Heart right ventricle (tissue), 16 donors: ENCODE measurements around the gene AK2. TPM values are rescaled to one million over a fixed set of nuclear protein-coding genes. Genes with fewer than 3 reads are reported as not detected.

Experiments used
- ATAC-seq, 8 donors: fragments of 200-7000 bp; cut with Tn5 transposase; one replicate each; pipeline ENCODE4 v1.9.1; 2020; ENCODE audit warnings: mild to moderate bottlenecking in 8 of 8, moderate library complexity in 8 of 8, moderate number of reproducible peaks in 1 of 8
- DNase-seq, 2 donors: peaks; one replicate each; pipeline ENCODE4 v3.0.0-alpha.2; 2020
- H3K27ac ChIP-seq, 10 donors: fragments of 200-600 bp; sonication (generic) in 2 of 10; one replicate each; pipeline versions ENCODE4 v1.5.0 to v1.8.0; 2020 to 2022; ENCODE audit warnings: mild to moderate bottlenecking in 3 of 10
- H3K27me3 ChIP-seq, 7 donors: fragments of 200-600 bp; one replicate each; pipeline ENCODE4 v1.8.0; 2021 to 2022; ENCODE audit warnings: mild to moderate bottlenecking in 2 of 7
- H3K36me3 ChIP-seq, 9 donors: fragments of 200-600 bp; sonication (generic) in 1 of 9; one replicate each; pipeline versions ENCODE4 v1.5.0 to v1.8.0; 2020 to 2022; ENCODE audit warnings: mild to moderate bottlenecking in 2 of 9
- H3K4me1 ChIP-seq, 9 donors: fragments of 200-600 bp; sonication (generic) in 1 of 9; one replicate each; pipeline versions ENCODE4 v1.5.0 to v1.8.0; 2020 to 2022; ENCODE audit warnings: mild to moderate bottlenecking in 4 of 9
- H3K4me3 ChIP-seq, 10 donors: fragments of 200-600 bp; sonication (generic) in 2 of 10; one replicate each; pipeline versions ENCODE4 v1.5.0 to v1.8.0; 2020 to 2022; ENCODE audit warnings: mild to moderate bottlenecking in 7 of 10, moderate library complexity in 2 of 10
- H3K9me3 ChIP-seq, 11 donors: fragments of 200-600 bp in 10 of 11; sonication (generic) in 2 of 11; one replicate each; pipeline versions ENCODE4 v1.5.0 to v1.8.0; 2013 to 2022; ENCODE audit warnings: mild to moderate bottlenecking in 2 of 11, control low read depth in 1 of 11, moderate library complexity in 1 of 11
- WGBS, 2 donors: extraction: QIAGEN DNeasy Blood & Tissue Kit; methylation state at CpG; one replicate each; pipeline ENCODE4 v1.1.7; 2013; ENCODE audit warnings: inconsistent platforms in 1 of 2; 5-methylcytosine and 5-hydroxymethylcytosine counted together
- intact Hi-C, 10 donors: fragments of 100-400 bp; cut with DNase I; formaldehyde crosslinking; loops; one replicate each; pipeline versions ENCODE4 v1.11.1 to v1.14.2; 2022
- polyA plus RNA-seq, 2 donors: library from polyadenylated mRNA; stranded (reverse); fragments of 200-250 nt; gene quantifications; one replicate each; pipeline ENCODE4 v1.2.3, GENCODE V29; 2013
- total RNA-seq, 10 donors: library from RNA; stranded (reverse); fragmentation: NEBNext Ultra II Directional in 3 of 10; extraction: Animal tissue kit (Norgen Biotek cat#: 25700) in 3 of 10; gene quantifications; one replicate each; pipeline versions ENCODE4 v1.2.1 to v1.2.4, GENCODE V29; 2021 to 2023
- TF ChIP-seq, protein P1 (sequence below), 9 donors: fragments of 200-600 bp; sonication (generic) in 2 of 9; IDR thresholded peaks; one replicate each; pipeline versions ENCODE4 v1.5.0 to v1.8.0; 2021 to 2022; ENCODE audit warnings: antibody characterized with exemption in 9 of 9, mild to moderate bottlenecking in 5 of 9, moderate library complexity in 1 of 9
- donor health status: Arrhythmogenic right ventricular cardiomyopathy.
- donor health status: ischemic (EF 13 %, LVEDD 7.1; RV severe dilation, severe dysfunction).
- donor health status: healthy with polysubstance abuse.
- donor health status: DM: no; HTN: yes; CAD: no.
- donor health status: DM: no; HTN: no; CAD: no.
- donor health status: ischemic (EF 25% LVEDD 6.9; RV normal size, moderate dysfunction).
- donor health status: ischemic (EF 25% LVEDD 5.7; RV mildly dilated, moderate dysfunction).
- donor health status: healthy.
- donor health status: DM: yes; HTN: yes; CAD: no.
- donor health status: Ischemic cardiomyopathy.
- donor health status: ischemic (EF 35%, LVEDD 5.7; RV mildly dilated, moderate dysfunction).
- donor health status: nonischemic (EF 11% LVEDD 7.7; RV severe dilation, severe dysfunction).
- donor health status: DM: yes; HTN: yes; CAD: no.
- donor health status: PGD.
- donor health status: ischemic (EF 29% LVEDD 5.4; RV normal size, mild dysfunction).
- donor health status: nonischemic (EF 23%, LVEDD 6.1; RV moderate dilation, normal function).

Gene AK2
- total and polyA plus RNA-seq, 12 donors = 93.3 to 305 (median 118) TPM

DNA sequence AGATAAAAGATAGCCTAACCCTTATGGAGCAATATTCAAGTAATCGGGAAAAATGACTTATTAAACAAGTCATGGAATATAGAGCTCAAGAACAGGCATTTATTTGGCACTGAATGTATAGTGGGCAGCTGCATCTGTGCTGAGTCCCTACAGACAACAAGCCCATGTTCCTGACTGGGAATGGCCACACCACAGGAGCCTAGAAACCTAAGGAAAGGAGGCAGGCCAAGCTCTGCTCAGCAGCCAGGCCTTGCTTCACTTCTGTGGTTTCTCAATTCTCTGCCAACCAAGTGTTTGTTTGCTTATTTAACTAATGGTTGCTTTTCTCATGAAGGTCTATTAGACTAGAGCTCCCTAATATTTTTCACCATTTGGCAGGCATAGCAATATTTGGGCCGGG, 21.5 kb downstream of the AK2 start:
- TF ChIP-seq, protein P1, sequence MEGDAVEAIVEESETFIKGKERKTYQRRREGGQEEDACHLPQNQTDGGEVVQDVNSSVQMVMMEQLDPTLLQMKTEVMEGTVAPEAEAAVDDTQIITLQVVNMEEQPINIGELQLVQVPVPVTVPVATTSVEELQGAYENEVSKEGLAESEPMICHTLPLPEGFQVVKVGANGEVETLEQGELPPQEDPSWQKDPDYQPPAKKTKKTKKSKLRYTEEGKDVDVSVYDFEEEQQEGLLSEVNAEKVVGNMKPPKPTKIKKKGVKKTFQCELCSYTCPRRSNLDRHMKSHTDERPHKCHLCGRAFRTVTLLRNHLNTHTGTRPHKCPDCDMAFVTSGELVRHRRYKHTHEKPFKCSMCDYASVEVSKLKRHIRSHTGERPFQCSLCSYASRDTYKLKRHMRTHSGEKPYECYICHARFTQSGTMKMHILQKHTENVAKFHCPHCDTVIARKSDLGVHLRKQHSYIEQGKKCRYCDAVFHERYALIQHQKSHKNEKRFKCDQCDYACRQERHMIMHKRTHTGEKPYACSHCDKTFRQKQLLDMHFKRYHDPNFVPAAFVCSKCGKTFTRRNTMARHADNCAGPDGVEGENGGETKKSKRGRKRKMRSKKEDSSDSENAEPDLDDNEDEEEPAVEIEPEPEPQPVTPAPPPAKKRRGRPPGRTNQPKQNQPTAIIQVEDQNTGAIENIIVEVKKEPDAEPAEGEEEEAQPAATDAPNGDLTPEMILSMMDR (IDR thresholded peaks at IDR 0.05) = no peak
- intact Hi-C loops = loop anchor here in 1 of 10 donors (10.0 kb wide), 1 partner anchor 80 kb away; no protein-coding TSS in a partner anchor
- no peaks in the 10 kb centered on the region for H3K9me3 ChIP-seq
- H3K36me3 ChIP-seq = peaks cover 0 to 88% (median 27%) of the 10 kb centered on the region in 9 donors
- peaks cover 18 to 37% (median 27%) of the 10 kb centered on the region in 9 donors for H3K4me1 ChIP-seq
- H3K27ac ChIP-seq = peak overlapping the region in 3 of 10 donors; percentile 8 to 58 (median 11)
- H3K27me3 ChIP-seq = no peaks in the 10 kb centered on the region
- ATAC-seq (no peak), DNase-seq (no peak)
- H3K4me3 ChIP-seq = no peak overlapping the region
- WGBS, 2 donors = 84 to 92% methylated on average over 2 of the region's 2 CpGs

DNA sequence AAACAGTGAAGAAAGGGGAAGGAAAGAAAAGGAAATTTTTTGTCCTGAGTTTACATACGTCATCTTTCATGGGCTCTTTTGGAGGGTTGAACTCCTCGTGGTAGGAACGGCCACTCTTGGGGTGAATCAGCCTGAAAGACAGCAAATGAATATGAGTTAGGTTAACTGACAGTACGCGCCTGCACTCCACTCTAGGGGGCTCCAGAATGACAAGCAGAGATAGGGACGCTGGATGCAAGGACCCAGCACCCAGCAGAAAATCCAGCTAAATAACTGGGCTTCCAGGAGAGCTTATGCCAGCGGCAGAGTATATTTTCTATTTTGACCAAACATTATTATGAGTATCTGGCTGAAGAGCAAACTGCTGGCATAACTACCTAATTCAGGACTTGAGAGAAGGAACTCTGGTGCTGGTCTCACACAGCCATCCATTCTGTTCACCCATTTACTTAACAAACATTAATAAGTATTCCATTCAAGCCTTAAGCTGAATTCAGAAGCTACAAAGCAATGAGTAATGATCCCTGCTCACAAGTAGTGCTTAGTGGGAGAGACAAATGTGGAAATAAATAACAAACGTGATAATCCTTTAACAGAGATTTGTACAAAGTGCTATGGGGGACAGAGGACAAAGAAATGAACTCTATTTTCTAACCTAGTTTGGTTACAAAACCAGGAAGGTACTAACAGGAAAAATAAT, 22.1 kb downstream of the AK2 start:
- DNase-seq = no peak
- ATAC-seq = no peak
- Histone ChIP-seq H3K9me3 (no peaks in the 10 kb centered on the region), H3K27ac (peak overlapping the region in 3 of 10 donors; percentile 8 to 58 (median 11)), H3K36me3 (peaks cover 0 to 83% (median 26%) of the 10 kb centered on the region in 9 donors), H3K4me1 (peaks cover 22 to 43% (median 32%) of the 10 kb centered on the region in 9 donors), H3K4me3 (no peak overlapping the region), H3K27me3 (no peaks in the 10 kb centered on the region)
- TF ChIP-seq, protein P1 (IDR thresholded peaks at IDR 0.05) = no peak
- intact Hi-C loops = loop anchor here in 4 of 10 donors (5.0 to 10.0 kb wide), 3 partner anchors 52 to 82 kb away; partner anchors contain the start of gene RNF19B (in 3 of the 4)
- WGBS, 2 donors = 86 to 88% methylated on average over 8 of the region's 8 CpGs

DNA sequence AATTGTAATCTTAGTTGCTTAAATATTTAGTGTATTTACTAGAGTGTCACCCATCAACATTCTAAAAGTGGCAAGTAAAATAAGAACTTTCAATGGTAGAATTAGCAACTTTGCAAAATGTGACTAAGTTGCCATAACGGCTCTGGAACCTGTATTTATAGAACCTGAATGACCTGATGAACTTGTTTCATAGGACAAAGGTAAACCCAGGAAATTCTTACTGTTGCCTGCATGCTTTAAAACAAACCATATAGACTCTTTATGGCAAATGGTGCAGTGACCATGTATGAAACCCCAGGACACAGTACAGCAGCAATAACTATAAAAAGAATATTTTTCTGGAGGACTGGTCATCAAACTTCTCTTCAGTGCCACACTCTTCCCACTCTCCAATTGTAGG, 22.9 kb downstream of the AK2 start:
- TF ChIP-seq, protein P1 (IDR thresholded peaks at IDR 0.05) = no peak
- H3K27ac ChIP-seq = peak overlapping the region in 3 of 10 donors; percentile 4 to 95 (median 89)
- H3K27me3 ChIP-seq = no peaks in the 10 kb centered on the region
- H3K36me3 ChIP-seq = peaks cover 0 to 83% (median 26%) of the 10 kb centered on the region in 9 donors
- H3K4me3 ChIP-seq = no peak overlapping the region
- no peaks in the 10 kb centered on the region for H3K9me3 ChIP-seq
- WGBS, 2 donors = 56 to 70% methylated on average over 1 of the region's 1 CpG
- no peak for DNase-seq
- ATAC-seq = no peak
- intact Hi-C loops = loop anchor here in 4 of 10 donors (5.0 to 10.0 kb wide), 3 partner anchors 51 to 81 kb away; partner anchors contain the start of gene RNF19B (in 3 of the 4)
- peaks cover 27 to 51% (median 40%) of the 10 kb centered on the region in 9 donors for H3K4me1 ChIP-seq

DNA sequence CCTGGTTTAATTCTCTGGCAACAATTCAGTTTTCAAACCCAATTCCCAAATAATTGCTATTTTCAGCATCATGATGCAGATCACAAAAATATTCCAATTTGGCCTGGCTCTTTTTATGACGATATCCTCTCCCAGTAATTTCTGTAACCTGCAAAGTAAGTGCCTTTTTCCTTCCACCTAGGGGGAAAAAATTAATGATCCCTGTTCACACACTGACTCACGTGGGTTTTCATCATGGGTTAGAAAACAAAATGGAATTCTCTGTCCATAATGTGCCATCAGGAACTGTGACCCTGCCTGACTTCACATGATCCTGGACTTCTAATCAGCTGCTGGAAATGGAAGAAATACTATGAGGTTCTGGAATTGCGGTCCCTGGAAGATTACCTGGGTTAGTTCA, 24.5 kb downstream of the AK2 start:
- TF ChIP-seq, protein P1 (IDR thresholded peaks at IDR 0.05) = no peak
- no peaks in the 10 kb centered on the region for H3K9me3 ChIP-seq
- H3K4me3 ChIP-seq = no peak overlapping the region
- H3K4me1 ChIP-seq = peaks cover 27 to 68% (median 53%) of the 10 kb centered on the region in 9 donors
- intact Hi-C loops = loop anchor here in 4 of 10 donors (5.0 to 10.0 kb wide), 3 partner anchors 50 to 80 kb away; partner anchors contain the start of gene RNF19B (in 3 of the 4)
- 51 to 54% methylated on average over 3 of the region's 3 CpGs for WGBS, 2 donors
- H3K27ac ChIP-seq = peak overlapping the region; percentile 67 to 95 (median 85)
- no peak for DNase-seq
- ATAC-seq = no peak
- H3K36me3 ChIP-seq = peaks cover 0 to 82% (median 28%) of the 10 kb centered on the region in 9 donors
- H3K27me3 ChIP-seq = no peaks in the 10 kb centered on the region
